HEK293T (cell line): Measurements from ENCODE around the gene SUPT3H.

Experiments used
- CTCF ChIA-PET: fragments of 350-600 bp; formaldehyde crosslinking; extraction: SDS; loops from one replicate; lab custom pipeline; 2021; ENCODE audit warnings: antibody characterized with exemption, inconsistent platforms; lab: Yijun Ruan, JAX
- POLR2A ChIA-PET: fragments of 350-600 bp; formaldehyde crosslinking; extraction: SDS; loops from one replicate; lab custom pipeline; 2020; ENCODE audit warnings: antibody characterized with exemption, inconsistent platforms; lab: Yijun Ruan, JAX
- DNase-seq: peaks from one replicate; pipeline ENCODE4 v3.0.0; 2012; ENCODE audit warnings: mixed read lengths; ENCODE audit errors: extremely low spot score
- ARNT ChIP-seq: fragments of 450-650 bp; IDR thresholded peaks from 2 replicates; pipeline ENCODE4 v1.6.1; 2017; ENCODE audit warnings: mild to moderate bottlenecking
- BHLHE40 ChIP-seq: fragments of 450-650 bp; IDR thresholded peaks from 2 replicates; pipeline ENCODE4 v1.6.1; 2016; ENCODE audit warnings: mild to moderate bottlenecking, moderate library complexity, borderline replicate concordance
- CTBP1 ChIP-seq: fragments of 450-650 bp; IDR thresholded peaks from 2 replicates; pipeline ENCODE4 v1.6.1; 2016; ENCODE audit warnings: borderline replicate concordance
- ELF4 ChIP-seq: fragments of 450-650 bp; IDR thresholded peaks from 2 replicates; pipeline ENCODE4 v1.6.1; 2017; ENCODE audit warnings: antibody characterized with exemption
- FOXA1 ChIP-seq: fragments of 450-650 bp; IDR thresholded peaks from 2 replicates; pipeline ENCODE4 v1.6.1; 2016; ENCODE audit warnings: mild to moderate bottlenecking
- FOXK2 ChIP-seq: fragments of 450-650 bp; IDR thresholded peaks from 2 replicates; pipeline ENCODE4 v1.6.1; 2016; ENCODE audit warnings: mild to moderate bottlenecking
- FOXM1 ChIP-seq: fragments of 450-650 bp; IDR thresholded peaks from 2 replicates; pipeline ENCODE4 v1.6.1; 2017; ENCODE audit warnings: mild to moderate bottlenecking, borderline replicate concordance
- L3MBTL2 ChIP-seq: fragments of 450-650 bp; conservative IDR thresholded peaks from 2 replicates; pipeline ENCODE4 v1.6.1; 2016; ENCODE audit warnings: mild to moderate bottlenecking
- LEF1 ChIP-seq: fragments of 450-650 bp; IDR thresholded peaks from 2 replicates; pipeline ENCODE4 v1.6.1; 2017; ENCODE audit warnings: mild to moderate bottlenecking, borderline replicate concordance
- NFRKB ChIP-seq: fragments of 450-650 bp; IDR thresholded peaks from 2 replicates; pipeline ENCODE4 v1.6.1; 2016; ENCODE audit warnings: mild to moderate bottlenecking, moderate library complexity
- PKNOX1 ChIP-seq: fragments of 450-650 bp; IDR thresholded peaks from 2 replicates; pipeline ENCODE4 v1.6.1; 2016
- SP1 ChIP-seq: fragments of 450-650 bp; IDR thresholded peaks from 2 replicates; pipeline ENCODE4 v1.6.1; 2017
- SUZ12 ChIP-seq: fragments of 450-650 bp; IDR thresholded peaks from 2 replicates; pipeline ENCODE4 v1.6.1; 2016; ENCODE audit warnings: mild to moderate bottlenecking
- TARDBP ChIP-seq: fragments of 450-650 bp; IDR thresholded peaks from 2 replicates; pipeline ENCODE4 v1.6.1; 2016
- ZNF384 ChIP-seq: fragments of 450-650 bp; IDR thresholded peaks from 2 replicates; pipeline ENCODE4 v1.6.1; 2016

SUPT3H gene

GRCh38 chr6:45174045-45174444 lies 203.7 kb downstream of the SUPT3H start:
- no peak for DNase-seq
- no peak for TF ChIP-seq FOXM1
- POLR2A ChIA-PET = no interaction called here
- CTCF ChIA-PET = no interaction called here

- ChIA-PET CTCF (no interaction called here), POLR2A (no interaction called here)
- TF ChIP-seq LEF1 (no peak), SUZ12 (no peak), PKNOX1 (no peak), FOXA1 (no peak), NFRKB (no peak), BHLHE40 (no peak), TARDBP (no peak), CTBP1 (no peak)
- no peak for DNase-seq
Measured at GRCh38 chr6:45171380-45171779, 206.4 kb downstream of the SUPT3H start.

- ChIA-PET POLR2A (no interaction called here), CTCF (no interaction called here)
- no peak for DNase-seq
- TF ChIP-seq ELF4 (no peak), SUZ12 (no peak), PKNOX1 (no peak), FOXK2 (no peak), TARDBP (no peak)
Measured at GRCh38 chr6:45170309-45170708, 207.4 kb downstream of the SUPT3H start.

- peak; percentile 12 for DNase-seq
- ChIA-PET CTCF (no interaction called here), POLR2A (interaction anchor here (0.5 kb wide), 1 partner anchor 205 kb away, joined by 3 read pairs; no protein-coding TSS in a partner anchor)
- TF ChIP-seq CTBP1 = no peak
- TF ChIP-seq TARDBP = no peak
- no peak for TF ChIP-seq SP1
Measured at GRCh38 chr6:45169815-45170214, 207.9 kb downstream of the SUPT3H start.

GRCh38 chr6:45163952-45164766 lies 213.6 kb downstream of the SUPT3H start:
- CTCF ChIA-PET = no interaction called here
- DNase-seq = no peak
- POLR2A ChIA-PET = no interaction called here
- no peak for TF ChIP-seq ZNF384
- no peak for TF ChIP-seq SUZ12
- no peak for TF ChIP-seq FOXA1
- no peak for TF ChIP-seq FOXM1
- TF ChIP-seq L3MBTL2 = no peak
- no peak for TF ChIP-seq ELF4
- no peak for TF ChIP-seq TARDBP
- no peak for TF ChIP-seq CTBP1
- no peak for TF ChIP-seq FOXK2
- no peak for TF ChIP-seq BHLHE40
- no peak for TF ChIP-seq LEF1
- no peak for TF ChIP-seq PKNOX1

GRCh38 chr6:45160305-45160704 lies 217.4 kb downstream of the SUPT3H start:
- ChIA-PET POLR2A (no interaction called here), CTCF (no interaction called here)
- TF ChIP-seq ZNF384 (no peak), ARNT (no peak), SUZ12 (no peak), FOXK2 (no peak), PKNOX1 (no peak), LEF1 (no peak), ELF4 (no peak), L3MBTL2 (no peak), FOXA1 (no peak), BHLHE40 (no peak), TARDBP (no peak)
- no peak for DNase-seq

GRCh38 chr6:45156075-45156474 lies 221.7 kb downstream of the SUPT3H start:
- CTCF ChIA-PET = no interaction called here
- POLR2A ChIA-PET = no interaction called here
- DNase-seq = no peak
- no peak for TF ChIP-seq FOXM1
- TF ChIP-seq SP1 = no peak
